Measurements from ENCODE around the gene CALHM6.
"Not testable (repeated sequence)": the region's sequence is repeated elsewhere in the genome, so short reads cannot be mapped to it uniquely, and the experiment has no call there.

Gene CALHM6

GRCh38 chr6:116482780-116483179 is 21.6 kb downstream of the CALHM6 start:
- DNase-seq = no peak

- DNase-seq = no peak
Observed at GRCh38 chr6:116483616-116484015, 22.4 kb downstream of the CALHM6 start.

- DNase-seq = no peak
Observed at GRCh38 chr6:116485559-116486184, 24.5 kb downstream of the CALHM6 start.

- DNase-seq = no peak
Observed at GRCh38 chr6:116491610-116492330, 30.6 kb downstream of the CALHM6 start.

GRCh38 chr6:116492331-116493067 is 31.3 kb downstream of the CALHM6 start:
- no peak for DNase-seq

GRCh38 chr6:116495161-116495560 is 34.0 kb downstream of the CALHM6 start:
- not testable (repeated sequence) for DNase-seq

- DNase-seq = no peak
Observed at GRCh38 chr6:116497113-116497676, 36.0 kb downstream of the CALHM6 start.

- no peak for DNase-seq
Observed at GRCh38 chr6:116500969-116501433, 39.8 kb downstream of the CALHM6 start.

GRCh38 chr6:116507324-116507723 is 46.1 kb downstream of the CALHM6 start:
- DNase-seq = no peak

GRCh38 chr6:116508527-116508926 is 47.4 kb downstream of the CALHM6 start:
- no peak for DNase-seq

- DNase-seq = peak; percentile 73
Observed at GRCh38 chr6:116511424-116512110, 50.4 kb downstream of the CALHM6 start, which contains the start of gene CALHM5. CALHM5 (plus strand) TSS chr6:116511639; CDS start chr6:116511697, 58 bp downstream.

GRCh38 chr6:116512111-116512559 is 51.0 kb downstream of the CALHM6 start:
- DNase-seq = no peak

GRCh38 chr6:116512734-116513133 is 51.6 kb downstream of the CALHM6 start:
- DNase-seq = no peak
